ENCODE measurements around the gene ACTL9. TPM values are rescaled to one million over a fixed set of nuclear protein-coding genes. Genes with fewer than 3 reads are reported as not detected.

Gene ACTL9
- total and polyA plus RNA-seq, 7 donors = not detected

DNA sequence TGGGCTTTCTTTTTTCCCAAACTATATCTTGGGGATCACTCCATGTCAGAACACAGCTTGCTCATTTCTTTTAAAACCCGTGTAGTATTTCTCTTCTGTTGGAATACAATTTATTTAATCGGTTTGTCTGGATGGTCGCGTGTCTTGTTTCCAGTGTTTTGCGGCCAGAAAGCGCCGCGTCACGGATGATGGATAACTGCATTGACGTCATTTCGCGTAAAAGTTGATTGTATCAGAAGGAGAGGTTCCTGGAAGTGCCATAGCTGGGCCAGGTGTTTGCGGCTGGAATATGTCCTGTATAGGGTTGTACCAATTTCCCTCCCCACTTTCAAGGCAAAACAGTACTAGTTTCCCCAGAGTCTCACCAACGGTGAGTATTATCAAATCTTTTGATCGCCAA, 9.7 kb downstream of the ACTL9 start:
- WGBS, 2 donors = 92 to 93% methylated on average over 15 of the region's 15 CpGs
- Histone ChIP-seq H3K36me3 (no peaks in the 10 kb centered on the region), H3K4me3 (no peak overlapping the region), H3K27ac (no peak overlapping the region), H3K9me3 (no peaks in the 10 kb centered on the region), H3K4me1 (no peaks in the 10 kb centered on the region), H3K27me3 (peaks cover 0 to 5% (median 0%) of the 10 kb centered on the region in 3 donors)
- DNase-seq = no peak
- intact Hi-C loops (cut with DNase I) = no loop called here
- TF ChIP-seq, protein P1, sequence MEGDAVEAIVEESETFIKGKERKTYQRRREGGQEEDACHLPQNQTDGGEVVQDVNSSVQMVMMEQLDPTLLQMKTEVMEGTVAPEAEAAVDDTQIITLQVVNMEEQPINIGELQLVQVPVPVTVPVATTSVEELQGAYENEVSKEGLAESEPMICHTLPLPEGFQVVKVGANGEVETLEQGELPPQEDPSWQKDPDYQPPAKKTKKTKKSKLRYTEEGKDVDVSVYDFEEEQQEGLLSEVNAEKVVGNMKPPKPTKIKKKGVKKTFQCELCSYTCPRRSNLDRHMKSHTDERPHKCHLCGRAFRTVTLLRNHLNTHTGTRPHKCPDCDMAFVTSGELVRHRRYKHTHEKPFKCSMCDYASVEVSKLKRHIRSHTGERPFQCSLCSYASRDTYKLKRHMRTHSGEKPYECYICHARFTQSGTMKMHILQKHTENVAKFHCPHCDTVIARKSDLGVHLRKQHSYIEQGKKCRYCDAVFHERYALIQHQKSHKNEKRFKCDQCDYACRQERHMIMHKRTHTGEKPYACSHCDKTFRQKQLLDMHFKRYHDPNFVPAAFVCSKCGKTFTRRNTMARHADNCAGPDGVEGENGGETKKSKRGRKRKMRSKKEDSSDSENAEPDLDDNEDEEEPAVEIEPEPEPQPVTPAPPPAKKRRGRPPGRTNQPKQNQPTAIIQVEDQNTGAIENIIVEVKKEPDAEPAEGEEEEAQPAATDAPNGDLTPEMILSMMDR (IDR thresholded peaks at IDR 0.05) = no peak
- TF ChIP-seq EP300 (IDR thresholded peaks at IDR 0.05) (no peak), POLR2A (IDR thresholded peaks at IDR 0.05) (no peak), POLR2AphosphoS5 (IDR thresholded peaks at IDR 0.05) (no peak)

DNA sequence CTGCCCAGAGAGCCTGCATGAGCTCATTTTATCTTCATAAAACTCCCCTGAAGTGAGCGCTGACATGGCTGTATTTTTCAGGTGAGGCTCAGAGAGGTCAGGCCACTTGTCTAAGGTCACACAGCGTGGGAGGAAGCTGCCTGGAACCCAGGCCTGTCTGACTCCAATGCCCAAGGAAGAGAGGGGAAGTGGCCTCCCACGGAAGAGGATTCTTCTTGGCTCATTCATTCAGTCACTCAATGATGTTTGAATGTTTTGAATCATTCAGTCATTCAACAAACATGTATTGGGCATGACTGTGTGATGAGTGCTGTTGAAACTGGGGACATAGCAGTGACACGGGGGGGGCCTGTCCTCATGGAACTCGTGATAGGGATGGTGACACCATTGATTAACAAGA, 12.0 kb downstream of the ACTL9 start:
- DNase-seq = no peak
- Histone ChIP-seq H3K4me3 (no peak overlapping the region), H3K4me1 (no peaks in the 10 kb centered on the region), H3K36me3 (no peaks in the 10 kb centered on the region), H3K27ac (no peak overlapping the region), H3K9me3 (no peaks in the 10 kb centered on the region), H3K27me3 (no peaks in the 10 kb centered on the region)
- intact Hi-C loops (cut with DNase I) = no loop called here
- WGBS, 2 donors = 44 to 64% methylated on average over 5 of the region's 5 CpGs
- TF ChIP-seq EP300 (IDR thresholded peaks at IDR 0.05) = no peak
- TF ChIP-seq, protein P1 (IDR thresholded peaks at IDR 0.05) = no peak
- no peak for TF ChIP-seq POLR2AphosphoS5 (IDR thresholded peaks at IDR 0.05)
- TF ChIP-seq POLR2A (IDR thresholded peaks at IDR 0.05) = no peak

DNA sequence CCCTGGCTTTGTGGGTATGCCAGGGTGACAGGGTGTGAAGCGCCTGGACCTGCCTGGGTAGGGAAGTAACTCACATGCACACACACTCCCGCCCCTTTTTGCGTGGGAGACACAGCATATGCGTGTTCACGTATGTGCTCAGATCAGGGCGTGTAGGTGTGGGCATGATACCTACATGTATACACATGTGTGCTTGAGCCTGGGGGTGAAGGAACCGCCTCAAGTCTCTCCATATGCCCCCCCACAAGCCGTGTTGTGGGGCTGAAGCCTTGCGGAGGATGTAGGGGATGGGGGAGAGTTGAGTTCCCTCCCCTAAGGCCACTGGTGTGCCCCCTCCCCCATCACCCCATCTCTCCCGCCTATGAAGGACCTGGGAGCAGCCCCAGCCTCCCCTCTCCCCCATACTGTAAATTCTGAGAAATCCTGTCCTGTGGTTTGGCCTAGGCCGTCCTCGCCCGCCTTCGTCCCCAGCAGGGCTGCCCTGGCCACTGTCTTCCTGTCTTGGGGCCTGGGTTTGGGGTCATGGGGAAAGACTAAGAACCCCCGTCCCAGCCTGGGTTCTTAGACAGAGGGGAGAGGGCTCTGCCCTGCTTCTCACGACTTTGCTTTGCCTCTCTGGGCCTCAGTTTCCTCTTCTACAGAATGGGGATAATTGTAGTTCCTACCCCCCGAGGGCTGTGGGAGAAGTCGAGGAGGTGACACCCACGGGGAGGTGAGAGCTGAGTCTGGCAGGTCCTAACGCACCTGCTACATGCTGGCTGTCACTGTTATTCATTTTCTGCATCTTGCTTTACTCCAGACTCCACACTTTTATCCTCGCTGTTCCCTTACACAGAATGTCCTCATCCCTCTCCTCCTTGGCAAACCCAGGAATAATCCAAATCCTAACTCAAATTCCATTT, 14.3 kb downstream of the ACTL9 start:
- no peak for DNase-seq
- H3K9me3 ChIP-seq = peaks cover 0 to 3% (median 0%) of the 10 kb centered on the region in 4 donors
- no peaks in the 10 kb centered on the region for H3K27me3 ChIP-seq
- intact Hi-C loops (cut with DNase I) = no loop called here
- no peak for TF ChIP-seq EP300 (IDR thresholded peaks at IDR 0.05)
- TF ChIP-seq, protein P1 (IDR thresholded peaks at IDR 0.05) = no peak
- TF ChIP-seq POLR2A (IDR thresholded peaks at IDR 0.05) = no peak
- TF ChIP-seq POLR2AphosphoS5 (IDR thresholded peaks at IDR 0.05) = no peak
- no peaks in the 10 kb centered on the region for H3K36me3 ChIP-seq
- WGBS, 2 donors = 71 to 76% methylated on average over 21 of the region's 21 CpGs
- H3K4me1 ChIP-seq = no peaks in the 10 kb centered on the region
- H3K27ac ChIP-seq = no peak overlapping the region
- H3K4me3 ChIP-seq = no peak overlapping the region

DNA sequence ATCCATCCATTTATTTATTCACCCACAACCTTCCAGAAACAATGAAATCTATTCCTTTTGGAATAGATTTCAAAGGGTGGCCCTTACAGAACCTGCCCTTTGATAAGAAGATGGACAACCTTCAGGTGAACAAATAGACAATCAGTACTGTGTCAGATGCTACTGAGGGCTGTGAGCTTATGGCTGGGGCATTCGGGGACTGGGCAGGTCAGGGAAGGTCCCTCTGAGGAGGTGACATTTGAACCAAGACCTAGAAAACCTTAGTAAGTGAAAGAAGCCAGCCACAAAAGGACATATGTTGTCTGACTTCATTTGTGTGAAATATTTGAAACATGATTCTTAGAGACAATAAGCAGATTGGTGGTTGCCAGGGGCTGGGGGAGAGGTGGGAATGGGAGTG, 15.7 kb downstream of the ACTL9 start:
- H3K27me3 ChIP-seq = no peaks in the 10 kb centered on the region
- intact Hi-C loops (cut with DNase I) = no loop called here
- peaks cover 0 to 3% (median 0%) of the 10 kb centered on the region in 4 donors for H3K9me3 ChIP-seq
- TF ChIP-seq POLR2A (IDR thresholded peaks at IDR 0.05) (no peak), EP300 (IDR thresholded peaks at IDR 0.05) (no peak)
- TF ChIP-seq, protein P1 (IDR thresholded peaks at IDR 0.05) = no peak
- no peak overlapping the region for H3K27ac ChIP-seq
- H3K36me3 ChIP-seq = no peaks in the 10 kb centered on the region
- no peak for DNase-seq
- 76 to 81% methylated on average over 1 of the region's 1 CpG for WGBS, 2 donors
- H3K4me1 ChIP-seq = no peaks in the 10 kb centered on the region
- H3K4me3 ChIP-seq = no peak overlapping the region
